Neural cell (in vitro differentiated cells): ENCODE data around the gene H2BK1. TPM values are rescaled to one million over a fixed set of nuclear protein-coding genes. Genes with fewer than 3 reads are reported as not detected.

Source experiments
- H2AFZ ChIP-seq: fragments of 200-600, 300-800 bp; sonication (generic), shearing (Covaris generic); 2 replicates; pipeline ENCODE4 v1.6.0; 2014; ENCODE audit warnings: low read depth, mild to moderate bottlenecking, antibody characterized with exemption, low read length, moderate library complexity
- H3F3A ChIP-seq: fragments of 200-600 bp; shearing (Covaris generic); 2 replicates; pipeline ENCODE4 v1.6.1; 2016; ENCODE audit warnings: mild to moderate bottlenecking, moderate library complexity, mixed read lengths, antibody characterized with exemption, low read length; ENCODE audit not compliant: insufficient read depth, poor library complexity, severe bottlenecking
- H3K27ac ChIP-seq: fragments of 200-600, 300-800 bp; sonication (generic), shearing (Covaris generic); 2 replicates; pipeline ENCODE4 v1.5.1; 2014; ENCODE audit warnings: mild to moderate bottlenecking, low read length, moderate library complexity
- H3K27me3 ChIP-seq: fragments of 300-800, 200-600 bp; sonication (generic), shearing (Covaris generic); 2 replicates; pipeline ENCODE4 v1.6.0; 2014; ENCODE audit warnings: mild to moderate bottlenecking, low read depth, low read length, moderate library complexity; ENCODE audit not compliant: insufficient read depth
- H3K36me3 ChIP-seq: fragments of 300-800, 200-600 bp; sonication (generic), shearing (Covaris generic); 2 replicates; pipeline ENCODE4 v1.5.1; 2014; ENCODE audit warnings: mild to moderate bottlenecking, antibody characterized with exemption, low read length, moderate library complexity; ENCODE audit not compliant: insufficient read depth
- H3K4me2 ChIP-seq: fragments of 300-800, 200-600 bp; sonication (generic), shearing (Covaris generic); 2 replicates; pipeline ENCODE4 v1.6.0; 2014; ENCODE audit warnings: mild to moderate bottlenecking, low read length
- H3K4me3 ChIP-seq: fragments of 300-800, 200-600 bp; sonication (generic), shearing (Covaris generic); 2 replicates; pipeline ENCODE4 v1.5.1; 2014; ENCODE audit warnings: mild to moderate bottlenecking, low read length, moderate library complexity
- H3K79me2 ChIP-seq: fragments of 200-600 bp; shearing (Covaris generic); replicated peaks from 2 replicates; pipeline ENCODE4 v1.6.0; 2014; ENCODE audit warnings: mild to moderate bottlenecking, low read length, moderate library complexity; ENCODE audit not compliant: insufficient read depth
- H3K9ac ChIP-seq: fragments of 300-800, 200-600 bp; sonication (generic), shearing (Covaris generic); 2 replicates; pipeline ENCODE4 v1.6.1; 2016; ENCODE audit warnings: mild to moderate bottlenecking, low read length, mixed read lengths
- H3K9me2 ChIP-seq: fragments of 200-600 bp; shearing (Covaris generic); 2 replicates; pipeline ENCODE4 v1.6.1; 2016; ENCODE audit warnings: mild to moderate bottlenecking, low read length, mixed read lengths; ENCODE audit not compliant: insufficient read depth
- H3K9me3 ChIP-seq: fragments of 200-600, 300-800 bp; sonication (generic), shearing (Covaris generic); 2 replicates; pipeline ENCODE4 v1.6.1; 2016; ENCODE audit warnings: mild to moderate bottlenecking, mixed run types, low read length, moderate library complexity, mixed read lengths
- H4K20me1 ChIP-seq: fragments of 200-600 bp; shearing (Covaris generic); 2 replicates; pipeline ENCODE4 v1.6.1; 2016; ENCODE audit warnings: mild to moderate bottlenecking, mixed run types; ENCODE audit not compliant: insufficient read depth
- CTCF ChIP-seq: fragments of 450-650 bp; IDR thresholded peaks from 2 replicates; pipeline ENCODE4 v1.5.1; 2014; ENCODE audit warnings: antibody characterized with exemption, mild to moderate bottlenecking, moderate library complexity; ENCODE audit not compliant: poor library complexity, severe bottlenecking
- EP300 ChIP-seq: fragments of 450-650 bp; conservative IDR thresholded peaks from 2 replicates; pipeline ENCODE4 v1.6.1; 2014; ENCODE audit warnings: antibody characterized with exemption, mild to moderate bottlenecking, moderate library complexity; ENCODE audit not compliant: poor library complexity, severe bottlenecking
- EZH2 ChIP-seq: fragments of 200-600, 300-800 bp; shearing (Covaris generic), sonication (generic); IDR thresholded peaks from 2 replicates; pipeline ENCODE4 v1.6.1; 2014; ENCODE audit warnings: antibody characterized with exemption, low read length, borderline replicate concordance, mild to moderate bottlenecking; ENCODE audit not compliant: insufficient read depth, poor library complexity, severe bottlenecking
- MXI1 ChIP-seq: fragments of 450-650 bp; conservative IDR thresholded peaks from 2 replicates; pipeline ENCODE4 v1.6.1; 2014; ENCODE audit warnings: antibody characterized with exemption, mild to moderate bottlenecking; ENCODE audit not compliant: poor library complexity, severe bottlenecking
- POLR2AphosphoS5 ChIP-seq: IDR thresholded peaks from 2 replicates; pipeline ENCODE4 v1.6.1; 2012
- RAD21 ChIP-seq: fragments of 450-650 bp; conservative IDR thresholded peaks from 2 replicates; pipeline ENCODE4 v1.6.1; 2014; ENCODE audit warnings: antibody characterized with exemption, mild to moderate bottlenecking, moderate library complexity
- REST ChIP-seq: IDR thresholded peaks from 2 replicates; pipeline ENCODE4 v1.6.1; 2012; ENCODE audit warnings: borderline replicate concordance
- SMC3 ChIP-seq: fragments of 450-650 bp; conservative IDR thresholded peaks from 2 replicates; pipeline ENCODE4 v1.6.1; 2014; ENCODE audit warnings: antibody characterized with exemption, mild to moderate bottlenecking, moderate library complexity; ENCODE audit not compliant: poor library complexity
- TAF1 ChIP-seq: IDR thresholded peaks from 2 replicates; pipeline ENCODE4 v1.6.1; 2012; ENCODE audit warnings: low read depth
- polyA plus RNA-seq: library from polyadenylated mRNA; depleted of rRNA; stranded (reverse); fragments of >200 nt; gene quantifications from 2 replicates; pipeline ENCODE4 v1.2.3, GENCODE V29; 2014

Gene H2BK1
- polyA plus RNA-seq, 1 donor from 2014 or later, result not detected

DNA sequence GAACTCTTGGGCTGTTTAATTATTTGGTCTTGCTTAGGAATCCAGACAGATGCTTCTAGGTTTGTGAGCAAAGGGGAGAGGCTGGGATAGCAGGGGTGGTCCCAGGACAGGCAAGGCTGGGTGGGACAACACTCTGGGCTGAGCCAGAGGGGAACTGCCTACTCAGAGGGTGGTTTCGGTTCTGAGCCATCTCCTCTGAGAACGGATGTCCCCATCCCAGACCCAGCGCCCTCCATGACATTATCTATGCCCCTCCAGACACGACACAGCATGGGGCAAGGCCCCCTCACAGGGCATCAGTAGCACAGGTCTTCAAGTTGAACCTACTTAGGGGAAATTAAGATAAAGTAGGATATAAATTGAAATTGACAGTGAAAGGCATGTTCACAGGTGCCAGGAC lies 30.3 kb downstream of the H2BK1 start:
- no peak overlapping the region for H2AFZ ChIP-seq
- TF ChIP-seq EZH2 (no peak), EP300 (no peak), RAD21 (no peak), POLR2AphosphoS5 (no peak), SMC3 (no peak), REST (no peak), CTCF (no peak), TAF1 (no peak), MXI1 (no peak)
- no peaks in the 10 kb centered on the region for H3K9me2 ChIP-seq
- H3K9ac ChIP-seq, result no peak overlapping the region
- no peak overlapping the region for H3K4me3 ChIP-seq
- no peaks in the 10 kb centered on the region for H3K27me3 ChIP-seq
- no peaks in the 10 kb centered on the region for H3F3A ChIP-seq
- no peaks in the 10 kb centered on the region for H3K9me3 ChIP-seq
- no peak overlapping the region for H3K4me2 ChIP-seq
- no peaks in the 10 kb centered on the region for H4K20me1 ChIP-seq
- no peak overlapping the region for H3K27ac ChIP-seq
- H3K36me3 ChIP-seq, result no peaks in the 10 kb centered on the region
- no peaks in the 10 kb centered on the region for H3K79me2 ChIP-seq

- no peaks in the 10 kb centered on the region for H3K79me2 ChIP-seq
- TF ChIP-seq EZH2 (no peak), REST (no peak)
- no peak overlapping the region for H3K9ac ChIP-seq
- H3K36me3 ChIP-seq, result no peaks in the 10 kb centered on the region
- no peaks in the 10 kb centered on the region for H3K9me2 ChIP-seq
- no peaks in the 10 kb centered on the region for H4K20me1 ChIP-seq
- no peaks in the 10 kb centered on the region for H3K27me3 ChIP-seq
- no peaks in the 10 kb centered on the region for H3K9me3 ChIP-seq
- no peak overlapping the region for H3K4me2 ChIP-seq
- H2AFZ ChIP-seq, result no peak overlapping the region
- no peaks in the 10 kb centered on the region for H3F3A ChIP-seq
- H3K4me3 ChIP-seq, result no peak overlapping the region
- no peak overlapping the region for H3K27ac ChIP-seq
Observed at GRCh38 chr7:151179287-151179860, 30.9 kb downstream of the H2BK1 start.
